SK-N-MC (cell line): ENCODE measurements around the gene STRIP2.

ENCODE experiments used
- EZH2 ChIP-seq: fragments of 200-600 bp; sonication (generic); IDR thresholded peaks from one replicate; pipeline ENCODE4 v1.6.1; 2017; ENCODE audit warnings: antibody characterized with exemption
- POLR2AphosphoS5 ChIP-seq: IDR thresholded peaks from 2 replicates; pipeline ENCODE4 v1.6.1; 2012; ENCODE audit warnings: mild to moderate bottlenecking, low read depth, low read length, borderline replicate concordance

- TF ChIP-seq POLR2AphosphoS5 (no peak), EZH2 (no peak)
Measured at GRCh38 chr7:129468087-129468486, 33.9 kb downstream of the STRIP2 start.
